B cell (primary cell): ENCODE measurements around the gene SUGCT.

Source experiments
- CTCF ChIP-seq: fragments of 200-600 bp; IDR thresholded peaks from one replicate; pipeline ENCODE4 v1.8.0; 2022; ENCODE audit warnings: antibody characterized with exemption, mild to moderate bottlenecking
- EZH2 ChIP-seq: IDR thresholded peaks from 2 replicates; pipeline ENCODE4 v1.6.1; 2012; ENCODE audit warnings: borderline replicate concordance, low read depth, mild to moderate bottlenecking, moderate library complexity, low read length; ENCODE audit not compliant: insufficient read depth, poor library complexity, severe bottlenecking

- no peak for TF ChIP-seq CTCF
- no peak for TF ChIP-seq EZH2
Observed at GRCh38 chr7:40135317-40135610, 459 bp downstream of the SUGCT start.
